ENCODE results near the gene MYO1E. TPM values are rescaled to one million over a fixed set of nuclear protein-coding genes. Genes with fewer than 3 reads are reported as not detected.

The MYO1E gene
- total RNA-seq, 2 experiments from 2014 or later: 1.5 to 26.5 TPM

DNA sequence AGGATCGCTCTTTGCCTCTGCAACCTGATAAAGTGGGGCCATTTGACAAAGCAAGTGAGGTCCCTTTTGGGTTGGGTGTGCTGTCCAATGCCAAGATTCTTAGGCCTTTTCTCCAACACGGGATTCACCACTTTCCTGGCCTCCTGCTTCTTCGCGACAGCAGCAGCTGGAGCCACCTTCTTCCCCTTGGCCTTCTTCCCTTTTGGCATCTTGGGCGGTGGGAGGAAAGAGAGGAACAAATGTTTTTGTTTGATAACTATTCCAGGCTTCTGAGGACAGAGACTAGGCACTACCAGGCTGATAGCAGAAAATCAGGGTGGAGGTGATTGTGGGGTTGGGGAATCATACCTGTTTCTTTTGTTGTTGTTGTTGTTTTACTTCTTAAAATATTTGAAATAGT is 35.3 kb upstream of the MYO1E start:
- H2AFZ ChIP-seq (ENCODE audit: low read length): no peak overlapping the region

GRCh38 chr15:59406446-59406845 is 33.8 kb upstream of the MYO1E start:
- H2AFZ ChIP-seq (ENCODE audit: low read length): peak overlapping the region; percentile 47
- peak; percentile 67 for DNase-seq (ENCODE audit: low spot score)

More for the DNA sequence above, 35.3 kb upstream of the MYO1E start:
- ChIA-PET POLR2A (interaction anchor here (3.8 to 7.9 kb wide), 2 partner anchors 12 to 13 kb away, joined by 27 to 103 read pairs; no protein-coding TSS in a partner anchor), CTCF (ENCODE audit: unreplicated experiment) (interaction anchor here (0.8 to 1.0 kb wide), 3 partner anchors 11 to 30 kb away, joined by 3 to 6 read pairs (median 3); no protein-coding TSS in a partner anchor)
- Histone ChIP-seq H3K4me2 (ENCODE audit: low read length) (peak overlapping the region; percentile 71), H4K20me1 (ENCODE audit: insufficient read depth, low read length) (no peaks in the 10 kb centered on the region), H3K9me2 (ENCODE audit: insufficient read depth, low read length) (no peaks in the 10 kb centered on the region), H3K4me3 (ENCODE audit: low read depth, low read length, poor library complexity, severe bottlenecking) (no peak overlapping the region), H3K9me3 (ENCODE audit: low read length) (no peaks in the 10 kb centered on the region), H3K27ac (ENCODE audit: low read depth, low read length, poor library complexity, severe bottlenecking) (peak overlapping the region; percentile 84), H3K79me2 (ENCODE audit: insufficient read depth, low read depth, low read length) (no peaks in the 10 kb centered on the region), H3K36me3 (ENCODE audit: insufficient read depth, low read length) (no peaks in the 10 kb centered on the region), H3K4me1 (ENCODE audit: insufficient read depth, low read length, poor library complexity, severe bottlenecking) (peaks cover 98% of the 10 kb centered on the region)
- BruUV-seq (replicated peaks): no TSS peak
- TF ChIP-seq CTCF (conservative IDR thresholded peaks at IDR 0.05; ENCODE audit: low read length) (no peak), EZH2phosphoT487 (IDR thresholded peaks at IDR 0.05; ENCODE audit: borderline replicate concordance, low read depth, low read length) (no peak)
- intact Hi-C loops (cut with micrococcal nuclease; ENCODE audit: unreplicated experiment): loop anchor here (5.0 kb wide), 1 partner anchor 279 kb away; the partner anchor contains the start of gene BNIP2
- no peak for DNase-seq (ENCODE audit: low spot score)

More at GRCh38 chr15:59406446-59406845, 33.8 kb upstream of the MYO1E start:
- no peaks in the 10 kb centered on the region for H3K9me3 ChIP-seq (ENCODE audit: low read length)
- H4K20me1 ChIP-seq (ENCODE audit: insufficient read depth, low read length): no peaks in the 10 kb centered on the region
- CTCF ChIA-PET (ENCODE audit: unreplicated experiment): interaction anchor here (0.5 to 1.4 kb wide), 2 partner anchors 32 to 45 kb away, joined by 3 read pairs; no protein-coding TSS in a partner anchor
- H3K79me2 ChIP-seq (ENCODE audit: insufficient read depth, low read depth, low read length): no peaks in the 10 kb centered on the region
- H3K36me3 ChIP-seq (ENCODE audit: insufficient read depth, low read length): no peaks in the 10 kb centered on the region
- H3K4me2 ChIP-seq (ENCODE audit: low read length): peak overlapping the region; percentile 71
- H3K27ac ChIP-seq (ENCODE audit: low read depth, low read length, poor library complexity, severe bottlenecking): peak overlapping the region; percentile 84
- H3K9me2 ChIP-seq (ENCODE audit: insufficient read depth, low read length): no peaks in the 10 kb centered on the region
- H3K4me1 ChIP-seq (ENCODE audit: insufficient read depth, low read length, poor library complexity, severe bottlenecking): peaks cover 98% of the 10 kb centered on the region
- H3K4me3 ChIP-seq (ENCODE audit: low read depth, low read length, poor library complexity, severe bottlenecking): peak overlapping the region; percentile 42
- TF ChIP-seq CTCF (conservative IDR thresholded peaks at IDR 0.05; ENCODE audit: low read length) (no peak), EZH2phosphoT487 (IDR thresholded peaks at IDR 0.05; ENCODE audit: borderline replicate concordance, low read depth, low read length) (no peak)
- POLR2A ChIA-PET: interaction anchor here (0.6 to 3.8 kb wide), 4 partner anchors 9 to 349 kb away, joined by 3 to 27 read pairs (median 4); no protein-coding TSS in a partner anchor
- no TSS peak for BruUV-seq (replicated peaks)
- intact Hi-C loops (cut with micrococcal nuclease; ENCODE audit: unreplicated experiment): loop anchor here (5.0 kb wide), 1 partner anchor 281 kb away; the partner anchor contains the start of gene BNIP2

Data from OCI-LY7 (cell line).